Muscle layer of duodenum (tissue), 2 donors: ENCODE measurements around the gene GADL1.

Source experiments
- H3K27ac ChIP-seq: one replicate; pipeline ENCODE4 v1.7.0; 2013; ENCODE audit warnings: mild to moderate bottlenecking, low read length
- H3K27me3 ChIP-seq: one replicate; pipeline ENCODE4 v1.7.0; 2013; ENCODE audit warnings: low read depth, mild to moderate bottlenecking, control low read depth, low read length
- H3K36me3 ChIP-seq, 2 donors: one replicate each; pipeline ENCODE4 v1.7.0; 2013; ENCODE audit warnings: low read length in 2 of 2, control low read depth in 1 of 2, mild to moderate bottlenecking in 1 of 2; ENCODE audit not compliant: insufficient read depth in 2 of 2, control insufficient read depth in 1 of 2
- H3K4me1 ChIP-seq, 2 donors: one replicate each; pipeline ENCODE4 v1.7.0; 2013; ENCODE audit warnings: low read length in 2 of 2, mild to moderate bottlenecking in 2 of 2, control low read depth in 1 of 2, moderate library complexity in 1 of 2; ENCODE audit not compliant: insufficient read depth in 2 of 2, control insufficient read depth in 1 of 2
- H3K4me3 ChIP-seq, 2 donors: one replicate each; pipeline ENCODE4 v1.7.0; 2013; ENCODE audit warnings: low read length in 2 of 2, low read depth in 1 of 2, mild to moderate bottlenecking in 1 of 2
- H3K9me3 ChIP-seq, 2 donors: one replicate each; pipeline ENCODE4 v1.7.0; 2013; ENCODE audit warnings: low read length in 2 of 2, control low read depth in 1 of 2, mild to moderate bottlenecking in 1 of 2; ENCODE audit not compliant: control insufficient read depth in 1 of 2
- donor health status: healthy.

The GADL1 gene

GRCh38 chr3:30873671-30874070 is 20.8 kb downstream of the GADL1 start:
- H3K4me1 ChIP-seq = no peaks in the 10 kb centered on the region
- H3K36me3 ChIP-seq = no peaks in the 10 kb centered on the region
- no peak overlapping the region for H3K27ac ChIP-seq
- H3K4me3 ChIP-seq = no peak overlapping the region
- no peaks in the 10 kb centered on the region for H3K9me3 ChIP-seq
- no peaks in the 10 kb centered on the region for H3K27me3 ChIP-seq

DNA sequence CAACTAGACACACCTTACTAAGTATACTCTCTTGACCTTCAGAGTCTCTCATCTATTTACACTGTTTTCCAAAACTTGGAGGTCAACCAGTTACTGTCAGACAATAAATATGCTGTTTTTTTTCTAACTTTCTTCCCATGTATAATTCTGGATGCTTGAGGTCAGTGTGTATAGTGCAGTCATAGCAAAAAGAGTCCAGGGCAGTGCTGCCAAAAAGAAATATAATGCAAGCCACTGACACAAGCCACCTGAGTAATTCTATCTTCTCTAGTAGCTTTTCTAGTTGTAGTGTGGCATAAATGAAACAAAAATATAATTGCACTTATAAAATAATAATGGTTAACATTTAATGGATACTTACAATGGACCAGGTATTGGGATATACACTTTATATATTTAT is 21.6 kb downstream of the GADL1 start:
- Histone ChIP-seq H3K9me3 (no peaks in the 10 kb centered on the region), H3K4me3 (no peak overlapping the region), H3K36me3 (no peaks in the 10 kb centered on the region), H3K4me1 (no peaks in the 10 kb centered on the region), H3K27ac (no peak overlapping the region), H3K27me3 (no peaks in the 10 kb centered on the region)

DNA sequence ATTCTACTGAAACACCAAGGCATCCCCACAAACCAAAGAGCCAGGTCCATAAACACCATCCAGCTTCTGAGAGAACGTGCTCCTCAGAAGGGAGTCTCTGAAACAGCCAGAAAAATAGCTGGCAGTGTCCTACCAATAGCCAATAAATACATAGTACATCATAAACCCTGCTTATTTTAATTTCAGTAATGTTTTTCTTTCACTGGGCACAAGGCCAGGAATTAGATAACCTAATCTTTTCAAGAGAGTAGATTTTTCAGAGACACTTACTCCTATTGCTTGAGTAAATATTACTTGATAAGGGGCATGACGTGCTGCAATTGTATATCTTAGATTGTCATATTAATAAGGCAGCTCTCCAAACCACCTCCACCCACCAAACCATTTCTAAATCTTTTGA is 22.7 kb downstream of the GADL1 start:
- H3K9me3 ChIP-seq = no peaks in the 10 kb centered on the region
- no peaks in the 10 kb centered on the region for H3K36me3 ChIP-seq
- H3K27me3 ChIP-seq = no peaks in the 10 kb centered on the region
- H3K4me3 ChIP-seq = no peak overlapping the region
- no peak overlapping the region for H3K27ac ChIP-seq
- no peaks in the 10 kb centered on the region for H3K4me1 ChIP-seq

DNA sequence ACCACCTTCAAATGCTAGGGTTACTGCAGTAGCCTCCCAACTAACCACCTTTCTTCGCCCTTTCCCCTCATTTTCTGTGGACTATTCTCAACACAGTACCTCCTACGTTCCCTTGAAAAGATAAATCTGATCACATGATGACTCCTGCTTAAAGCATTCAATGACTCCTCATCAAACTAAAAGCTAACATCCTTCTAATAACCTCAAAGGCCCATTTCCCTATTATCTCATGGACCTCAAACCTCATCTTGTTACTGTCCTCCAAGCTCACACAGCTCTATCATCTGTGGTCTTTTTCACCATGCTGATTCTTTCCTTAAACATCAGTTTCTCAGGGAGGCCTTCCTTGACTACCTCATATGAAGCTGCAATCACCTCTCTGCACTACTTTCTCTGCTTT is 29.6 kb downstream of the GADL1 start:
- Histone ChIP-seq H3K27ac (no peak overlapping the region), H3K4me3 (no peak overlapping the region), H3K9me3 (no peaks in the 10 kb centered on the region), H3K4me1 (no peaks in the 10 kb centered on the region), H3K27me3 (no peaks in the 10 kb centered on the region), H3K36me3 (no peaks in the 10 kb centered on the region)

DNA sequence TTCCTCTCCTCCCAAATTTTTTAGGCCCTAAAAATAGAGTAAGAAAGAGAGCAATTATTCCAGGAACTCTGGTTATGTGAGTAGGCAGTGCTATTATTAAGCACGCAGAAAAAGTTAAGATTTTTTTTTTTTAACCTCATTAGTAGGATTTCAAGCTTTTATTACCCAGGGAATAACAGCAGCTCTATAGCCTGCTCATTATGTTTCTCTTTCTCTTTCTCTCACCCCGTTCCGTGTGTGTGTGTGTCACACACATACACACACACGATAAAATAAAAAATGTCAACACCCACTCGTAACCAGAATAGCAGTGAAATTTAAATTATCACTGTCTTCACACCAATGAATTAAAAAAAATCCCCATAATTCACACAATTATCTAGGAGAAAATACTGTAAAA is 30.3 kb downstream of the GADL1 start:
- Histone ChIP-seq H3K9me3 (no peaks in the 10 kb centered on the region), H3K27ac (no peak overlapping the region)

DNA sequence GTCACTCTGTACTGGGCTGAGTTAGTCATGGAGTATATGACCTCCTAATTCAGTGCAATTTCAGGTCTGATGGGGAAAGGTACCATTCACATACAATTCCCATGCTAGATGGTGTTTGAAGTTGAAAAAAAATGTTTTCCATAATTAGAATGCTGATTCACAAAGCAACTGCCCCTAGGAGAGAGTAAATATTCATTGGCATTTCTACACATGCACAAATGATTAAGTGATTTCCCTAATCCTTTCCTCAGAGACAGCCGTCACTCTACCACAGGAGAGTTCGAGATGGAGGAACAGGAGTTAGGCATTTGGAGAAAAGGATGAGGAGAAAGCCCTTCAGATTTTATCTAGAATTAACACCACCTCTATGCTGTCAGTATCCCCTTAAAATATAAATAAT is 32.5 kb downstream of the GADL1 start:
- H3K4me1 ChIP-seq = no peaks in the 10 kb centered on the region
- H3K27ac ChIP-seq = no peak overlapping the region
- H3K36me3 ChIP-seq = no peaks in the 10 kb centered on the region
- no peak overlapping the region for H3K4me3 ChIP-seq
- no peaks in the 10 kb centered on the region for H3K9me3 ChIP-seq
- no peaks in the 10 kb centered on the region for H3K27me3 ChIP-seq

More for the DNA sequence above, 30.3 kb downstream of the GADL1 start:
- Histone ChIP-seq H3K4me1 (no peaks in the 10 kb centered on the region), H3K27me3 (no peaks in the 10 kb centered on the region), H3K4me3 (no peak overlapping the region), H3K36me3 (no peaks in the 10 kb centered on the region)

DNA sequence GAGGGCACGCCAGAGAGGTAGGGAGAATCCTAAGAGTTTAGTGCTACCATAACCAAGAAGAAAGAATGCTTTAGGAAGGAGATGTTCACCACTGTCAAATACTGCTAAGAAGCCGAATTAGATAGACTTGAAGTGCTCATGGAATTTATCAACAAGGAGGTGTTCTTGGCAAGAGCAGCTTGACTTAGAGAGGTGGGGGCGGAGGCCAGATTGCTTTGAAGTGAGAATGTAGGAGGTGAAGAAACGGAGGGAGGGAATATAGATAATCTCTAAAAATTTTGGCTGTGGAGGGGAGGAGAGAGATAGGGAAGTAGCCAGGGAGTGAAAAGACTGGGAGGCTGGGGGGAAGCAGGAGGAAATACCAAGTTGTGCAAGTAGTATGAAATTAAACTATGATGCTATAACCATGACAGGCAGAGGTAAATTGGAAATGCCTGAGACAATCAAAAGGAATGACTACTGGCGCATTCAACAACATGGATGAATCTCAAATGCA is 35.5 kb downstream of the GADL1 start:
- Histone ChIP-seq H3K9me3 (no peaks in the 10 kb centered on the region), H3K27ac (no peak overlapping the region), H3K4me3 (no peak overlapping the region), H3K27me3 (no peaks in the 10 kb centered on the region), H3K4me1 (no peaks in the 10 kb centered on the region), H3K36me3 (no peaks in the 10 kb centered on the region)

DNA sequence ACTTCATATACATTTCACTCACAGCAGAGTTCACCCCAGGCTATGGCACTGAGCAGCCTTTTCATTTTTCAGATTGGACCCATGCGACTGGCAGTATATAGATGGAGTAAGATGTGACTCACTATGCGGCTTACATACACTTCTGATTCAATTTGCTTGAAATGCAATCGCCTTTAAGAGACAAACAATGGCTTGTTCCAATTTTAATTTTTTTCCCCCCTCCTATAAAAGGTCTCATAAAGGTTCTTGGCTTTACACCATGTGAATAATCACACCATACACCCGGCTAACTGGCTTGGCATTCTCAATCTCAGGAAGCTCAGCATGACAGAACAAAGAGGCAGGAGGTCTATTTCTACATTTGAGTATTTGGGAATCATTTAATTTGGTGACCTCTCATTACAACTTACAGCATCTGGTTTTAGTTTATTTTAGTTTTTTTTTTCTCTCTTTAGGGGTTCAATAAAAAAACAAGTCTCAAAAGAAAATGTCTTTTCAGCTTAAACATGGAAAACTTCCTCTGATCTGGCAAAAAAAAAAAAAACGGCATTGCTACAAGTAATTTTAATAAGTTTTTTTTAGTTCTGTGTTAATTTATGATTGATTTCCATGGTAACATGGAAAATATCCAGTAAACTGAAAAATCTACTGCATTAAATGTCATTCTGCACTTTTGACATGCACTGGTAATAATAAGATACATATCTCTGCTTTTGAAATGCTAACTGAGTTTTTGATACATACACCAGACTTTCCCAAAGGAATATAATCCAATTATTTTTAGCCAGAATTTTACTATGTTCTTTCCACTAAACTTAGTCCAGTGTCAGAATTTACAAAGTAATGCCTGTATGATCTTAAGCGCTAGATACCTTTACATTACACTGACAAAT is 38.8 kb downstream of the GADL1 start:
- Histone ChIP-seq H3K4me1 (no peaks in the 10 kb centered on the region), H3K9me3 (no peaks in the 10 kb centered on the region), H3K27me3 (no peaks in the 10 kb centered on the region), H3K36me3 (no peaks in the 10 kb centered on the region), H3K27ac (no peak overlapping the region), H3K4me3 (no peak overlapping the region)

- no peaks in the 10 kb centered on the region for H3K27me3 ChIP-seq
- H3K36me3 ChIP-seq = no peaks in the 10 kb centered on the region
- H3K4me1 ChIP-seq = no peaks in the 10 kb centered on the region
- no peaks in the 10 kb centered on the region for H3K9me3 ChIP-seq
- no peak overlapping the region for H3K27ac ChIP-seq
- H3K4me3 ChIP-seq = no peak overlapping the region
Observed at GRCh38 chr3:30852833-30853232, 41.6 kb downstream of the GADL1 start.

GRCh38 chr3:30848087-30848779 is 46.2 kb downstream of the GADL1 start:
- Histone ChIP-seq H3K36me3 (no peaks in the 10 kb centered on the region), H3K27ac (no peak overlapping the region), H3K27me3 (no peaks in the 10 kb centered on the region), H3K4me3 (no peak overlapping the region), H3K4me1 (no peaks in the 10 kb centered on the region), H3K9me3 (no peaks in the 10 kb centered on the region)

DNA sequence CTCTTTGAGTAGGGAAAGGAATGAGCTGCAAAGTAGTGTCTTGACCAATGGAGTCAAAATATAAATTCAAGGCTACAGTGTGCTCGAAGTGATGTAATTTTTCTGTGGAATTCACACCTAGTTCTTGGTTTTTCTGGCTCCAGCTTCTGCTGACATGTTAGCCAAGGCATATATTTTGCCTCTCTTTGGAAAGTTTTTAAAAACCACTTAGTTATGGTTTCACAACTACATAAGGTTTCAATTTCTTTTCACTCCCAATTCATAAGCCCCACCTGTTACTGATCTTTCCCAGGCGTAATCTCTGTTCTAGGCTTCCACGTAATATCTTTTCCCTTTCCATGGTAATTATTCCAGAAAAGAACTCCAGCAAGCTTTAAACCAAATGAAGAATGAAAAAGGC is 46.9 kb downstream of the GADL1 start:
- no peaks in the 10 kb centered on the region for H3K36me3 ChIP-seq
- no peaks in the 10 kb centered on the region for H3K4me1 ChIP-seq
- no peak overlapping the region for H3K4me3 ChIP-seq
- H3K9me3 ChIP-seq = no peaks in the 10 kb centered on the region
- no peaks in the 10 kb centered on the region for H3K27me3 ChIP-seq
- H3K27ac ChIP-seq = no peak overlapping the region
